Measurements from ENCODE around the gene MAP4K4. TPM values are rescaled to one million over a fixed set of nuclear protein-coding genes. Genes with fewer than 3 reads are reported as not detected.

Gene MAP4K4
- total RNA-seq: 48.0 TPM

DNA sequence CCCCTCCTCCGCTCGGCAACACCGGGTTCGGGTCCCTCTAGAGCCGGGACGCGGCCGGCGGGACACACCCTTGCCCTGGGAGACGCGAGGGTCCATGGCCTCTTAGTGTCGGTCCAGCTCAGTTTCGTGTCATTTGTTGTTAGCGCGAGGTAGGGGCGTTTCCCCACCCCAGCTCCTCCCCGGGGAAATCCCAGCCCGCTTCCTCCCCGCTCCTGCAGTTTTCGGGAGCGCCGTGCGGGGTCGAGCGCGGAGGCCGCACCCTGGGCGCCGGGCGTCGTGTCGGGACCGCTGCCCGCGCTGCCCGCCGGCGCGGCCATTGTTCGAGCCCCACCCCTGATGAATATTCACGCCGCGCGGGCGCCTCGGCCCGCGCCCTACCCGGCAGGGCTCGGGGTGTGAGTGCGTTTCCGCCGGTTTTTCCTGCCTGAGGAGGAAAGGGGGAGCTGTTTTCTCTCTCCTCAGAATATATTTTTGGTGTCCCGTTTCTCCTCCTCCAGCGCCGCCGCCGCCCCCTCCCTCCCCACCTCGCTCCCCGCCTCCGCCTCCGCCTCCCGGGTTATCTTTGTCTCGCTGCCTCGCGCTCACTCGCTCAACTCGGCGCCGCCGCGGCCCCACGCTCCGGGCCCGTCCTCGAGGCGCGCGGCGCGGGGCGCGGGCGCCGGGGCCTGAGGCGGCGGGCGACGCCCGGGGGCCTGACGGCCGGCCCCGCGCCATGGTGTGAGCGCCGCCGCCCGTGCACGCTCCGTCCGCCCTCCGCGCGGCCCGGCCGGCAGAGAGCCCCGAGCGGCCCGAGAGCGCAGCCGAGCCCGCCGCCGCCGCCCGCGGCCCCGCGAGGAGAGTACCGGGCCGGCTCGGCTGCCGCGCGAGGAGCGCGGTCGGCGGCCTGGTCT, at the start of gene MAP4K4:
Gene MAP4K4 (plus strand): TSS at position 584 of the 890 bp plus-strand sequence. CDS start 374 bp downstream, outside the sequence.
- peak in 2 of 3 experiments; percentile 9 to 28 for TF ChIP-seq CTCF (IDR thresholded peaks at IDR 0.05)
- H3K4me3 ChIP-seq: peak within 1 kb of the TSS; percentile 79 to 90
- H3K27me3 ChIP-seq: no peaks in the 10 kb centered on the region
- DNase-seq (ENCODE audit: low spot score in 2 of 2): peak in 1 of 2 donors; percentile 85
- H3K36me3 ChIP-seq: no peaks in the 10 kb centered on the region
- peaks cover 0 to 17% of the 10 kb centered on the region in 2 donors for H3K4me1 ChIP-seq
- H3K27ac ChIP-seq: peak within 1 kb of the TSS; percentile 88 to 90
- intact Hi-C loops (cut with DNase I): loop anchor here (2.0 to 5.0 kb wide), 6 partner anchors 39 to 180 kb away; no protein-coding TSS in a partner anchor
- H3K9me3 ChIP-seq: no peaks in the 10 kb centered on the region

GRCh38 chr2:101653469-101653868, 44.0 kb upstream of the MAP4K4 start:
- no peak for TF ChIP-seq CTCF (IDR thresholded peaks at IDR 0.05)
- Histone ChIP-seq H3K27ac (no peak overlapping the region), H3K9me3 (no peaks in the 10 kb centered on the region), H3K36me3 (no peaks in the 10 kb centered on the region), H3K4me3 (no peak overlapping the region), H3K27me3 (no peaks in the 10 kb centered on the region), H3K4me1 (peaks cover 0 to 4% of the 10 kb centered on the region in 2 donors)
- intact Hi-C loops (cut with DNase I): no loop called here
- no peak for DNase-seq (ENCODE audit: low spot score in 2 of 2)

DNA sequence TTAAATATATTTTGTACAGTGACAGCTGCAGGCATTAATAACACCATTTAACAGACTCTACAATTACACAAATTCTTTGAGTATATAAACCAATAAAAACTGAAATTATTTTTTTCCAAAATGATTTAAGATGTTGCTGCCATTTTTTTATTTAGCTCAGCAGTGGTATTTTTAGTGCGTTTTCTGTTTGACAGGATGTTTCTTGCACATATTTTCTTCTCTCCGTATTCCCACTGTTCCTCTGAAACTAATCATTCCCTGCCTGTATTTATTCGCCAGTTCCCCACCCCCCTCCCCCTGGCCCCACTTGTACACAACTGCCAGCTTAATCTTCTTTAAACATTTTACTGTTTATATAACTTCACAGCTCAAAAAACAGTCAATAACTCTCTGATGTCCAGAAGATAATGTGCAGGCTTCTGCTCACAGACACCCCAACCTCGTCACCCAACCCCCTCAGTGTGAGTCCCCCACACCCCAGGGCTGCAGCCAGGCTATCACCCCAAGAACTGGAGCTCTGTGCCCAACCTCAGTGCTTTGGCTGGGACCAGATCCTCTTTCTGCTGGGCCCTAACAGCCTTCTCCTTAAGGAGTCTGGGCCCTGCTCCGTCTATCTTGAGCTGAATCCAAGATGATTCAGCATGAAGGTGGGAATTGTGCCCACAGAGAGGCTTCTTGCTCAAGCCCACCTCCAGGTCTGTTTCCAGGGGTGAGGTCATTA, 41.6 kb upstream of the MAP4K4 start:
- no peak for TF ChIP-seq CTCF (IDR thresholded peaks at IDR 0.05)
- Histone ChIP-seq H3K27me3 (no peaks in the 10 kb centered on the region), H3K27ac (peak overlapping the region; percentile 39 to 69), H3K4me3 (no peak overlapping the region), H3K36me3 (no peaks in the 10 kb centered on the region), H3K9me3 (no peaks in the 10 kb centered on the region), H3K4me1 (peaks cover 0 to 4% of the 10 kb centered on the region in 2 donors)
- peak in 1 of 2 donors; percentile 71 for DNase-seq (ENCODE audit: low spot score in 2 of 2)
- intact Hi-C loops (cut with DNase I): loop anchor here (5.0 kb wide), 1 partner anchor 41 kb away; the partner anchor contains the start of gene MAP4K4

GRCh38 chr2:101657787-101658186, 39.7 kb upstream of the MAP4K4 start:
- no peak overlapping the region for H3K27ac ChIP-seq
- H3K4me1 ChIP-seq: peaks cover 0 to 4% of the 10 kb centered on the region in 2 donors
- intact Hi-C loops (cut with DNase I): loop anchor here (5.0 kb wide), 1 partner anchor 40 kb away; the partner anchor contains the start of gene MAP4K4
- no peak for DNase-seq (ENCODE audit: low spot score in 2 of 2)
- no peak for TF ChIP-seq CTCF (IDR thresholded peaks at IDR 0.05)
- H3K4me3 ChIP-seq: no peak overlapping the region
- no peaks in the 10 kb centered on the region for H3K9me3 ChIP-seq
- no peaks in the 10 kb centered on the region for H3K27me3 ChIP-seq
- H3K36me3 ChIP-seq: no peaks in the 10 kb centered on the region

DNA sequence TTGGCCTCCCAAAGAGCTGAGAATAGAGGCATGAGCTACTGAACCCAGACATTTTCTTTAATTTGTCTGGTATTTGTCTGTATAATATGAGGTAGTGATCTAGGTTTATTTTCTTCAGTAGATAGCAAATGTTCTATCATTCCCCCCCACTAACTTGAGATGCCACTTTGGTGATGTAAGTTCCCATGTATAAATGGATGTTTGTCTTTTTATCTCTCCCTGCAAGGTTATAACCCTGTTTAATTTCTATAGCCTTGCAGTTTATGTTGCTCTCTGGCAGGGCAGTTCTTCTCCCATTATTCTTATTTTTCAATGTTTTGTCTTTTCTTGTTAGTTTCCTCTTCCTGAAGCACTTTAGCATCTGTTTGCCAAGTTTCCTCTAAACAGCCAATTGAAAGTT, 39.1 kb upstream of the MAP4K4 start:
- H3K27me3 ChIP-seq: no peaks in the 10 kb centered on the region
- H3K9me3 ChIP-seq: no peaks in the 10 kb centered on the region
- H3K27ac ChIP-seq: no peak overlapping the region
- no peak for DNase-seq (ENCODE audit: low spot score in 2 of 2)
- no peaks in the 10 kb centered on the region for H3K36me3 ChIP-seq
- peaks cover 0 to 4% of the 10 kb centered on the region in 2 donors for H3K4me1 ChIP-seq
- TF ChIP-seq CTCF (IDR thresholded peaks at IDR 0.05): no peak
- intact Hi-C loops (cut with DNase I): loop anchor here (5.0 kb wide), 1 partner anchor 39 kb away; the partner anchor contains the start of gene MAP4K4
- no peak overlapping the region for H3K4me3 ChIP-seq
